DOHH2 (cell line): Measurements from ENCODE around the gene CDH1.
"Not testable (repeated sequence)": the region's sequence is repeated elsewhere in the genome, so short reads cannot be mapped to it uniquely, and the experiment has no call there.

Experiments used
- EZH2phosphoT487 ChIP-seq: fragments of 200-600 bp; sonication (generic); IDR thresholded peaks from 2 replicates; pipeline ENCODE4 v1.6.1; 2017; ENCODE audit warnings: borderline replicate concordance, mild to moderate bottlenecking, antibody characterized with exemption, low read length, moderate library complexity, mixed read lengths
- TF ChIP-seq, protein P1 (sequence below): fragments of 200-600 bp; sonication (generic); IDR thresholded peaks from one replicate; pipeline ENCODE4 v1.5.1; 2014; ENCODE audit warnings: antibody characterized with exemption, mild to moderate bottlenecking, low read depth, low read length; ENCODE audit not compliant: poor library complexity, severe bottlenecking

DNA sequence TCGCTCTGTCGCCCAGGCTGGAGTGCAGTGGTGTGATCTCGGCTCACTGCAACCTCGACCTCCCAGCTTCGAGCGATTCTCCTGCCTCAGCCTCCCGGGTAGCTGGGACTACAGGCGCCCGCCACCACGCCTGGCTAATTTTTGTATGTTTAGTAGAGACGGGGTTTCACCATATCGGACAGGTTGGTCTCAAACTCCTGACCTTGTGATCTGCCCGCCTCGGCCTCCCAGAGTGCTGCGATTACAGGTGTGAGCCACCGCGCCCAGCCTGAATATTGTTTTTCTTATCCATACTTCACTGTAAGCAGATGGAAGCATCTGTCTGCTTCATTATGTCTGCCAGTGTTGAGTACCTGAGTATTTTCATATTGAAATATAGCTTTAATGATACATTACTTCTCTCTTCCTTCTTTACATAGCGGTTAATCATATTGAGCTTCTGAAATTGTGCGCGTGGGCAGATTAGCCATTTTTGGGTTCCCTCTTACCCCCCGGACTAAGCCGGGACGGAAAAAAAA lies 105.9 kb downstream of the CDH1 start:
- TF ChIP-seq, protein P1, sequence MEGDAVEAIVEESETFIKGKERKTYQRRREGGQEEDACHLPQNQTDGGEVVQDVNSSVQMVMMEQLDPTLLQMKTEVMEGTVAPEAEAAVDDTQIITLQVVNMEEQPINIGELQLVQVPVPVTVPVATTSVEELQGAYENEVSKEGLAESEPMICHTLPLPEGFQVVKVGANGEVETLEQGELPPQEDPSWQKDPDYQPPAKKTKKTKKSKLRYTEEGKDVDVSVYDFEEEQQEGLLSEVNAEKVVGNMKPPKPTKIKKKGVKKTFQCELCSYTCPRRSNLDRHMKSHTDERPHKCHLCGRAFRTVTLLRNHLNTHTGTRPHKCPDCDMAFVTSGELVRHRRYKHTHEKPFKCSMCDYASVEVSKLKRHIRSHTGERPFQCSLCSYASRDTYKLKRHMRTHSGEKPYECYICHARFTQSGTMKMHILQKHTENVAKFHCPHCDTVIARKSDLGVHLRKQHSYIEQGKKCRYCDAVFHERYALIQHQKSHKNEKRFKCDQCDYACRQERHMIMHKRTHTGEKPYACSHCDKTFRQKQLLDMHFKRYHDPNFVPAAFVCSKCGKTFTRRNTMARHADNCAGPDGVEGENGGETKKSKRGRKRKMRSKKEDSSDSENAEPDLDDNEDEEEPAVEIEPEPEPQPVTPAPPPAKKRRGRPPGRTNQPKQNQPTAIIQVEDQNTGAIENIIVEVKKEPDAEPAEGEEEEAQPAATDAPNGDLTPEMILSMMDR: not testable (repeated sequence)
- TF ChIP-seq EZH2phosphoT487: not testable (repeated sequence)
